D721Med (cell line): ENCODE data around the gene TTC16.

Experiments used
- DNase-seq: peaks from one replicate; pipeline ENCODE4 v3.0.0; 2011; ENCODE audit warnings: low spot score; ENCODE audit not compliant: insufficient read length
- FAIRE-seq: peaks from 2 replicates; lab custom pipeline; 2011; peaks lifted over from hg19 to GRCh38; lab: Jason Lieb, UNC
- CTCF ChIP-seq: IDR thresholded peaks from 2 replicates; pipeline ENCODE4 v1.5.1; 2012; ENCODE audit warnings: mild to moderate bottlenecking, control low read depth; ENCODE audit not compliant: insufficient read depth; ENCODE audit errors: missing control alignments

TTC16 gene

GRCh38 chr9:127689329-127690000 lies 26.4 kb upstream of the TTC16 start:
- no peak for FAIRE-seq
- TF ChIP-seq CTCF, result no peak
- DNase-seq, result no peak

GRCh38 chr9:127690735-127691134 lies 25.1 kb upstream of the TTC16 start:
- DNase-seq (no peak), FAIRE-seq (no peak)
- TF ChIP-seq CTCF, result no peak

GRCh38 chr9:127692071-127692470 lies 23.8 kb upstream of the TTC16 start:
- no peak for TF ChIP-seq CTCF
- DNase-seq (no peak), FAIRE-seq (no peak)

- FAIRE-seq (no peak), DNase-seq (no peak)
Measured at GRCh38 chr9:127693143-127693542, 22.7 kb upstream of the TTC16 start.

GRCh38 chr9:127693697-127694096 lies 22.2 kb upstream of the TTC16 start:
- DNase-seq (no peak), FAIRE-seq (no peak)
- TF ChIP-seq CTCF, result no peak

More at GRCh38 chr9:127693143-127693542, 22.7 kb upstream of the TTC16 start:
- no peak for TF ChIP-seq CTCF

GRCh38 chr9:127694890-127695720 lies 20.8 kb upstream of the TTC16 start:
- FAIRE-seq (no peak), DNase-seq (no peak)
- no peak for TF ChIP-seq CTCF

GRCh38 chr9:127697575-127697974 lies 18.3 kb upstream of the TTC16 start:
- TF ChIP-seq CTCF, result no peak
- no peak for DNase-seq
- no peak for FAIRE-seq
